ENCODE results near the gene CD276.
"Not testable (repeated sequence)": the region's sequence is repeated elsewhere in the genome, so short reads cannot be mapped to it uniquely, and the experiment has no call there.

Gene CD276

GRCh38 chr15:73709686-73710085, 25.5 kb downstream of the CD276 start:
- DNase-seq (ENCODE audit: low read depth in 2 of 3, low spot score in 2 of 3), result no peak

GRCh38 chr15:73710321-73710720, 26.1 kb downstream of the CD276 start:
- no peak for DNase-seq (ENCODE audit: low read depth in 2 of 3, low spot score in 2 of 3)

- DNase-seq (ENCODE audit: low read depth in 2 of 3, low spot score in 2 of 3), result no peak
Measured at GRCh38 chr15:73711526-73711925, 27.3 kb downstream of the CD276 start.

- no peak for DNase-seq (ENCODE audit: low read depth in 2 of 3, low spot score in 2 of 3)
Measured at GRCh38 chr15:73712107-73712506, 27.9 kb downstream of the CD276 start.

- DNase-seq (ENCODE audit: low read depth in 2 of 3, low spot score in 2 of 3), result no peak
Measured at GRCh38 chr15:73714695-73715301, 30.6 kb downstream of the CD276 start.

- no peak for DNase-seq (ENCODE audit: low read depth in 2 of 3, low spot score in 2 of 3)
Measured at GRCh38 chr15:73715417-73715816, 31.2 kb downstream of the CD276 start.

- DNase-seq (ENCODE audit: low read depth in 2 of 3, low spot score in 2 of 3), result no peak
Measured at GRCh38 chr15:73716417-73716816, 32.2 kb downstream of the CD276 start.

- DNase-seq (ENCODE audit: low read depth in 2 of 3, low spot score in 2 of 3), result no peak
Measured at GRCh38 chr15:73717206-73717605, 33.0 kb downstream of the CD276 start.

- no peak for DNase-seq (ENCODE audit: low read depth in 2 of 3, low spot score in 2 of 3)
Measured at GRCh38 chr15:73717802-73718201, 33.6 kb downstream of the CD276 start.

GRCh38 chr15:73718694-73719093, 34.5 kb downstream of the CD276 start:
- no peak for DNase-seq (ENCODE audit: low read depth in 2 of 3, low spot score in 2 of 3)

GRCh38 chr15:73722425-73722824, 38.2 kb downstream of the CD276 start:
- DNase-seq (ENCODE audit: low read depth in 2 of 3, low spot score in 2 of 3), result no peak

- no peak for DNase-seq (ENCODE audit: low read depth in 2 of 3, low spot score in 2 of 3)
Measured at GRCh38 chr15:73723191-73723590, 39.0 kb downstream of the CD276 start.

GRCh38 chr15:73724212-73724611, 40.0 kb downstream of the CD276 start:
- DNase-seq (ENCODE audit: low read depth in 2 of 3, low spot score in 2 of 3), result no peak

GRCh38 chr15:73727330-73727976, 43.3 kb downstream of the CD276 start:
- no peak for DNase-seq (ENCODE audit: low read depth in 2 of 3, low spot score in 2 of 3)

GRCh38 chr15:73732051-73732450, 47.9 kb downstream of the CD276 start:
- not testable (repeated sequence) for DNase-seq (ENCODE audit: low read depth in 2 of 3, low spot score in 2 of 3)

GRCh38 chr15:73732930-73733329, 48.7 kb downstream of the CD276 start:
- no peak for DNase-seq (ENCODE audit: low read depth in 2 of 3, low spot score in 2 of 3)

- DNase-seq (ENCODE audit: low read depth in 2 of 3, low spot score in 2 of 3), result no peak
Measured at GRCh38 chr15:73737535-73737934, 53.4 kb downstream of the CD276 start.

- DNase-seq (ENCODE audit: low read depth in 2 of 3, low spot score in 2 of 3), result no peak
Measured at GRCh38 chr15:73740152-73741048, 56.2 kb downstream of the CD276 start.

GRCh38 chr15:73741321-73741836, 57.2 kb downstream of the CD276 start:
- DNase-seq (ENCODE audit: low read depth in 2 of 3, low spot score in 2 of 3), result no peak

- DNase-seq (ENCODE audit: low read depth in 2 of 3, low spot score in 2 of 3), result no peak
Measured at GRCh38 chr15:73744293-73744692, 60.1 kb downstream of the CD276 start.

- no peak for DNase-seq (ENCODE audit: low read depth in 2 of 3, low spot score in 2 of 3)
Measured at GRCh38 chr15:73745073-73745472, 60.9 kb downstream of the CD276 start.

- no peak for DNase-seq (ENCODE audit: low read depth in 2 of 3, low spot score in 2 of 3)
Measured at GRCh38 chr15:73746261-73746660, 62.1 kb downstream of the CD276 start.

Data from activated CD8-positive, alpha-beta memory T cell treated with anti-CD3 and anti-CD28 coated beads for 48 hours (primary cell).